SKM-1 (cell line): Measurements from ENCODE around the gene SDR42E2.
"Not testable (repeated sequence)": the region's sequence is repeated elsewhere in the genome, so short reads cannot be mapped to it uniquely, and the experiment has no call there.

ENCODE experiments used
- DNase-seq: peaks from one replicate; lab custom pipeline; 2025; ENCODE audit not compliant: unreplicated experiment; lab: John Stamatoyannopoulos, UW

SDR42E2 gene

DNA sequence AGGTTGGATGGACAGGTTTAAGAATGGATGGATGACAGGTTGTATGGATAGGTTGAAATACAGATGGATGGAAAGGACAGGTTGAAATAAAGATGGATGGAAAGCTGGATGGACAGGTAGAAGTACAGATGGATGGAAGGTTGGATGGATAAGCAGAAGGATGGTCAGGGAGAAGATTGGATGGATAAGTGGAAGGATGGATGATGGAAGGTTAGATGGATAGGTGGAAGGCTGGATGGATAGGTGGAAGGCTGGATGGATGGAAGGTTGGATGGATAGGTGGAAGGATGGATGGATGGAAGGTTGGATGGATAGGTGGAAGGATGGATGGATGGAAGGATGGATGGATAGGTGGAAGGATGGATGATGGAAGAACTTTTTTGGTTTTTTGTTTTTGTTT lies 905 bp upstream of the SDR42E2 start:
- DNase-seq, result no peak

DNA sequence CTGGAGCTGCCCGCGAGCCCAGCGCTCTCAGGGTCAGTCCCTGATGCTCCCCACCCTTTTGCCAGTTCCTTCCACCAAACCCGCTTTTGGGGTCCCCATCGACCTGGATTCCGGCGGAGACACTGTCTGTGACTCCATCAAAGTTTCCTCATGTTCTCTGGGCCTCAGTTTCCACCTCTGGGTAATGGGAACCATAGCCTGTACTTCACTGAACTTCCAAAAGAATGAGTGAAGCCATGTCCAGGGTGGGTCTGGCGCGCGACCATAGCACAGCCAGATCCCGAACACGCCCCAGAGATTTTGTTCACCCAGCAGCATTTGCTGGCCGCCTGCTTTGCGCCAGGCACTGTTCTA lies 327 bp downstream of the SDR42E2 start:
- DNase-seq, result no peak

DNA sequence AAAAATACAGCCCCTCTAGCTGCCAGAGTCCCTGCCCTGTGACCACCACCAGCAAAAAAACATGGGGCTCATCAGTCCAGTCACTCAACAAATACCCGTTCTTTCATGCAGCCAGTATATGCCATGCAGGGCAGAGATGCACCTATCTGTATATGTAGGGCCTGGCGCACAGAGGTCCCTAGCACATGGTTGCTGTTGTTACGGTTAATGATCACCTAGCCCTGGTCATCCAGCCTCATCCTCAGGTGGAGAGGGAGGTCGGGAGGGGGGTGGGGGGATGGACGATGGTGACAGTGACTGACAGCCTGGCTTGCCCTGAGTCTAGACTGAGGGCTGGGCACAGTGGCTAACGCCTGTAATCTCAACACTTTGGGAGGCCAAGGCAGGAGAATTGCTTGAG lies 1.5 kb downstream of the SDR42E2 start:
- DNase-seq, result no peak

DNA sequence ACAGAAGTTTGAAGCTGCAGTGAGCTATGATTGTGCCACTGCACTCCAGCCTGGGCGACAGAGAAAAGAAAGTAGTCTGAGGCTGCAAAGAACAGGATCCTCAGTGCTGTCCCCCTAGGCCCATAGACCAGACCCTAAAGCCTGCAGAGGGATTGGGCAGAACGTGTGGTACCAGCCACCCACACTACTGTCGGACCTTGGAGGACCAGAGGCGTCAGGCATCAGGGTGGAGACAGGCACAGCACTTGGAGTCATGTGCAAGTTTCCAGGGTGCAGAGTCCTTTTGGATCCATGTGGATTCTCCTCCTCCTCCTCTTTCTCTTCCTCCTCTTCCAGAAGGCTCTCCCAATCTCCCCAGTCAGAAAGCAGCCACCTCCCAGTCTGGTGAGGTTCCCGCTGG lies 2.2 kb downstream of the SDR42E2 start:
- DNase-seq, result no peak

DNA sequence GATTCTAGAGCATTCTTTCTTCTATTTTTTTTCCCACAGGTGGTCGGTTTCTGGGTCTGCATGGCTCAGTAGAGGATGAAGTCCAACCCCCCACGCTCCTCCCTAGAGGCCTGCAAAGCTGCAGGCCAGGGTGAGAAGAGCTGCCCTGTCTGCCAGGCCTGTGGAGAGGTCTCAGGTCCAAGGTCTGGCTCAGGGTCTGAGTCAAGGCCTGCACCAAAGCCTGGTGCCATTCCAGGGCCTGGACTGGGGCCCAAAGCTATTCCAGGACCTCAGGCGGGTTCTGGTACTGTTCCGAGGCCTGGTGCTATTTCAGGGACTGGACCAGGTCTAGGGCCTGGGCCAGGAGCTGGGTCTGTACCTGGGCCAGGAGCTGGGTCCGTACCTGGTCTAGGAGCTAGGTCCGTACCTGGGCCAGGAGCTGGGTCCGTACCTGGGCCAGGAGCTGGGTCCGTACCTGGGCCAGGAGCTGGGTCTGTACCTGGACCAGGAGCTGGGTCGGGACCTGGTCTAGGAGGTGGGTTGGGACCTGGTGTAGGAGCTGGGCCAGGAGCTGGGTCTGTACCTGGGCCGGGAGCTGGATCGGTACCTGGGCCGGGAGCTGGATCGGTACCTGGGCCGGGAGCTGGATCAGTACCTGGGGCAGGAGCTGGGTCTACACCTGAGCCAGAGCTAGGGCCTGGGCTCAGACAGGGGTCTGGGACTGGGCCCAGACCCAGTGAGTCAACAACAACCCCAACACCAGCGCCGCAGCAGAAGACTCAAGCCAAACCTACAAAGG lies 3.4 kb downstream of the SDR42E2 start:
- DNase-seq, result no peak

DNA sequence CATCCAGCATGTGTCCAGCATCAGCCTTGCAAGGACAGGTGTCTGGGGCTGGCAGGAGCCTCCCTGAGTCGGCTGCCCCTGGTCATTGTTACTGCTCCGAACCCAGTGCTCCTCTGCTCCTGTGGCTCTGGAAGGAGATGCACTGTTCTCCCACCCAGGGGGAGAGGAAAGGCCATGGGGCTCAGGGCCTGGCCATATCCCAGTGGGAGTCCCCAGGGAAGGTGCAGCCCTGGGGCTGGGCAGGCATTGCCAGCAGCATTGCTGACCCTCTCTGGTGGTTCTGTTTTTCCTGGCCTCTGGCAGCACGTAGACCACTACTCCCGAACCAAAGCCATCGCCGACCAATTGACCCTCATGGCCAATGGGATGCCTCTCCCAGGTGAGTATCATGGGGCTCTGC lies 9.6 kb downstream of the SDR42E2 start:
- no peak for DNase-seq

DNA sequence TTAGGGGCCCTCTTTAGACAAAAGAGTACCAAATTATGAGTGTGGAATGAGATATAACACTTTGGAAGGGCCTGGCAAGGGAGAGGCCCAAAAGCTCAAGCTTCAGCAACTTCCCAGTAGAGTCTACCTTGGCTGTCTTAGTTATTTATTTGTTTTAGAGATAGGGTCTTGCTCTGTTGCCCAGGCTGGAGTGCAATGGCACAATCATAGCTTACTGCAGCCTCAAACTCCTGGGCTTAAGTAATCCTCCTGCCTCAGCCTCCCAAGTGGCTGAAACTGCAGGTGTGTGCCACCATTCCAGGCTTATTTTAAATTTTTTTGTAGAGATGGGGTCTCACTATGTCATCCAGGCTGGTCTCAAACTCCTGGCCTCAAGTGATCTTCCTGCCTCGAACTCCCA lies 10.3 kb downstream of the SDR42E2 start:
- not testable (repeated sequence) for DNase-seq

DNA sequence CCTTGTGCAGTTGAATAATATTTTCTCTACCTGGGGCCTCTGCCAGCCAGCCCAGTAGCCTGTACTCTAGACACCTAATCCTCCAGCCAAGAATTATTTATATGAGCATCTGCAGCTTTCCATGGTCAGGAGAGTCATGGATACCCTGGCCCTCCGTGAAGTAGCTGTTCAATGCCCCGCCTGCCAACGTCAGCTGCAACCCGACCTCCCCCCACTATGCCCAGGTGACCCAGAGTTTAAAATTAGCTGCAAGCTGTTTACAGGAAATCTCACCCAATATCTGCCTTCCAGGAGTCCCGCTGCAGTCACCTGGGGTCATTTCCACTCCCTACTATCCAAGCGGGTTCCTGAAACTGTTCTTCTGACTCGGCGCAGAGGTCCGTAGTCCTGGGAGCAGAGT lies 12.3 kb downstream of the SDR42E2 start:
- no peak for DNase-seq

DNA sequence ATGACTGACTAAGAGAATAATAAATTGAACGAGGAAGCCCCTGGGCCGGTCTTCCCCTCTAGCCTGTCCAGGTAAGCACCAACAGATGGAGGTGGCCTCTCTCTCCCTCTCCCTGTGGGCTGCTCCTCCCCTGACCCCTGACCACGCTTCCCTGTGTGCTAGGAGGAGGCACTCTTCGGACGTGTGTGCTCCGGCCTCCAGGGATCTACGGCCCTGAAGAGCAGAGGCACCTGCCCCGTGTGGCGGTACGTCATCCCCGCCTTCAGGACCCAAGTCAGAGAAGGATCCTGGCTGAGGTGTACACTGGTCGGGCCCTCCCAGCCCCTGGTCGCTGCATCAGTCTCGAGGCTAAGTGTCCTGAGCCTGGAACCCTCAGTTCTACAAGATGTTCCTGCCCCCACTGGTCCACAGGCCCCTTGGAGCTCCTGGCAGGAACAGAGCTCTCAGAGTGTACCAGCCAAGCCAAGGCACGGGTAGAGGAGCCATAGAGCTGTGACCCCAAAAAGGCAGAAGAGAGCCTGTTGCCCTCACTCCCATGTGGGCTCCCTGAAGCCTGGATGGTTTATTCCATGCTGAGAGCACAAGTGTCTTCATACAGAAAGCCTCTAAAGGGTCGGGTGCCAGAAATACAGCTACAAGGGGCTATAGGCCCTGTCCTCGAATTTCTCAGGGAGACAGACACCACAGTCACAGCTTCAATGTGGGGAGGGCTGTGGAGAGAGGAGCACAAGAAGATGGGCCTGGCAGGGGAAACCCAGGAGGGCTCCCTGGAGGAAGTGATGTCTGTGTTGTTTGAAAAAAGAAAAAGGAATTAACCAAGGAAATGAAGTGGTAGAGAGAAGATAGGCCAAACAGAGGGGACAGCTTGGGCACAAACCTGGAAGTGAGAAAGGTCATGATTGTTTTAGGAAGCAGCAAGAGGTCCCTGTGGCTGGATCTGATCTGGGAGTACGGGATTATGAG lies 15.9 kb downstream of the SDR42E2 start:
- DNase-seq, result no peak

DNA sequence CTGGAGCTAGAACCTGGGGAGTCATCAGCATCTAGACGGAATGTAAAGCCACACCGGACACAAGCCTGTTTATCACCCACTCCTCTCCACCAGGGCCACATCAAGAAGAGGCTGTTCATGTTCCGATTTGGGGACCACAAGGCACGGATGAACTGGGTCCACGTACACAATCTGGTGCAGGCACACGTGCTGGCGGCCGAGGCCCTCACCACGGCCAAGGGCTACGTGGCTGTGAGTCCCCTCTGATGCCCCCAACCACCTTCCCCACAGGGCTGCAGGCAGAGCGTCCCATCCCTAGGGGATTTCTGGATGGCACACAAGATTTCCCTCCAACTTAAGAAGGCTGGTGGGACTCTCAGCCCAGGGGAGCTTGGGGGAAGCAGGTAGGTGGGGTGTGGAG lies 19.1 kb downstream of the SDR42E2 start:
- DNase-seq, result no peak

DNA sequence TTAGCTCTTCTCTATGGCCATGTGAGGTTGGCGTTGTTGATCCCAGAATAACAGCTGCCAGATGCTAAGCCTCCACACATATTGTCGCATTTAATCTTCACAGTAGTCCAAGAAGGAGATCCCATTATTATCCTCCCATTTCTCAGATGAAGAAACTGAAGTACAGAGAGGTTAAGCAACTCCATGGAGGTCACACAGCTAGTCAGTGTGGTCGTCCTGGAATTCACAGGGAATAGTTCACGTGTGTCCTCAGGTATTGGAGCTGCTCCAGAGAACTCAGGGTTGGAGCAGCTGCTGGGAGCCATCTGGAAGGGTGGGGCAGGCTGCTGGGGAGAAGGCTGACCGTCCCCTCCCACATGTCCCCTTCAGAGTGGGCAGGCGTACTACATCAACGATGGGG lies 19.5 kb downstream of the SDR42E2 start:
- DNase-seq, result no peak

DNA sequence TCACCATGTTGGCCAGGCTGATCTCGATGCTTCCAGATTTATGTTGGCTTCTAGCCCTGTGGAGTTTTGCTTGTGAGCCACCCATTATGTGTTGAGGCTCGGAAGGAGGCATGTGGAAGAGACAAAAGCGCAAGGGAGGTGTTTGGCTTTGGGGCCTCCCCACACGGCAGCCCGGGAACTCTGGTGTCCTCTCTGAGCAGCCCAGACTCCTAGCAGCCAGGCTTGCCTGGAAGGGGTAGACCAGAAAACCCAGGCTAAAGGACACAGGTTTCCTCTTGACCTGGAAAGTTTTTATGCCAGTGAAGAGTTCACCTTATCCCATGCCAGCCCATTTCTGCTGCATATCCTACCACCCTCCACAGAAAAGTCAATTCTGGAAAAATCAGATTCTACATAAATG lies 21.0 kb downstream of the SDR42E2 start:
- DNase-seq, result no peak

DNA sequence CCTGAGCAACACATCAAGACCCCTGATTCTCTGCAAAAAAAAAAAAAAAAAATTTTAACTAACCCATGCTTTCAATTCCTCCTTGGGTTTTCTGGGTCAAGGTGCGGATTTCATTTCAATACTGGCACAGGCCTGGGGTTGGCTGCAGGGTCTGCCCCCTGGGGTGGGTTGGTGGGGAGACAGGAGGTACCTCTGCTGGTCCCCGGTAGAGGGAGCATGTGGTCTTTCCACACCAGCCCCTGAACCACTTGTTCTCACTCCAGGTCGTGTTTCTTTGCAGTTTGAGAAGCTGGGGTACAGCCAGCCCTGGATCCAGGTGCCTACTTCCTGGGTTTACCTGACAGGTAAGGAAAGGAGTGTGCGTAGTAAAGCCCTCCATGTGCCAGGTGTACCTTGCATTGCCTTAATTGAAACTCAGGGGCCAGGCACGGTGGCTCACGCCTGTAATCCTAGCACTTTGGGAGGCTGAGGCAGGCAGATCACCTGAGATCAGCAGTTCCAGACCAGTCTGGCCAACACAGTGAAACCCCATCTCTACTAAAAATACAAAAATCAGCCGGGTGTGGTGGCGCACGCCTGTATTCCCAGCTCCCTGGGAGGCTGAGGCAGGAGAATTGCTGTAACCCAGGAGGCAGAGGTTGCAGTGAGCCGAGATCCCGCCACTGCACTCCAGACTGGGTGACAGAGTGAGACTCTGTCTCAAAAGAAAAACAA lies 21.8 kb downstream of the SDR42E2 start:
- DNase-seq, result no peak

DNA sequence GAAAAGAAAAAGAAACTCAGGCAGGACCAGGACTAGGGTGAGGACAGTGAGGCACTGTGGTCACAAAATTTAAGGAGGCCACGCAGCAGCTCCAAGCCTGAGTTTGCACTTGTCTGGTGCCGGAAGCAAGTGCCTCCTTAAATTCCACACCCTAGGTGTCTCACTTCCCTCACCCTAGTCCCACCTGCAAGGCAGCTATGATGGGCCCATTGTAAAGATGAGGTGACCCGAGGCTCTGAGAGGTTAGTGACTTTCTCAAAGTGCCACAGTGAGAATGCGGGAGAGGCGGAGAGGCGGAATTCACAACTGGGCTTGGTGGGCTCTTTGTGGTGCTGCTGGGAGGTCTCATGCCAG lies 22.3 kb downstream of the SDR42E2 start:
- no peak for DNase-seq

DNA sequence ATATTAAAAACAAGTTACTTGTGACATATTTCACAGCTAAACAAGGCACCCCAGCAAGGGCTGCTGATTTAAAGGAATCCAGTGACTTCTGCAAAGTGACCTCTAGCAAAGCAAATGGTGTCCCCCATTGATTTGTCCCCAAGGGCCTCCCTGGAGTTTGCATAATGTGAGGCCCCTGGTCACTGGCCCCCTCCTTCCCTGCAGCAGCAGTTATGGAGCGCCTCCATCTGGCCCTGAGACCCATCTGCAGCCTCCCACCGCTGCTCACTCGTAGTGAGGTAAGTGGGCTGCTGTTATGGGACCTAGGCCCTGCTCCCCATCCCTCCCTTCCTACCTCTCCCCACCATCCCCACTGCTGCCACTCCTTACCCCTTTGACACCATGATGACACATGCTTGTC lies 24.2 kb downstream of the SDR42E2 start:
- no peak for DNase-seq

DNA sequence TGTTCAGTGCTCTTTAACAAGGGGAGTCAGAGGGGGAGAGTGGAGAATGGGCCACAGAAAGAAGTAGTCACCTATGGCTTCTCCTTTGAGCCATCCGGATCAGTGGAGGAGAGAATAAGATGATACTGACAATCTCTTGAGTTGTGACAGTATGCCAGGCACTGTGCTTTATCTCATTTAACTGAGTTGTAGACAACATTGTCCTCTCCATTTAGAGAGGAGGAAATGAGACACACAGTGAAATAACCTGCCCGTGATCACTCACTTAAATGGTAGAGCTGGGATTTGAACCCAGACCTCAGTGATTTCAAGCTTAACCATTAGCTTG lies 25.9 kb downstream of the SDR42E2 start:
- DNase-seq, result no peak

DNA sequence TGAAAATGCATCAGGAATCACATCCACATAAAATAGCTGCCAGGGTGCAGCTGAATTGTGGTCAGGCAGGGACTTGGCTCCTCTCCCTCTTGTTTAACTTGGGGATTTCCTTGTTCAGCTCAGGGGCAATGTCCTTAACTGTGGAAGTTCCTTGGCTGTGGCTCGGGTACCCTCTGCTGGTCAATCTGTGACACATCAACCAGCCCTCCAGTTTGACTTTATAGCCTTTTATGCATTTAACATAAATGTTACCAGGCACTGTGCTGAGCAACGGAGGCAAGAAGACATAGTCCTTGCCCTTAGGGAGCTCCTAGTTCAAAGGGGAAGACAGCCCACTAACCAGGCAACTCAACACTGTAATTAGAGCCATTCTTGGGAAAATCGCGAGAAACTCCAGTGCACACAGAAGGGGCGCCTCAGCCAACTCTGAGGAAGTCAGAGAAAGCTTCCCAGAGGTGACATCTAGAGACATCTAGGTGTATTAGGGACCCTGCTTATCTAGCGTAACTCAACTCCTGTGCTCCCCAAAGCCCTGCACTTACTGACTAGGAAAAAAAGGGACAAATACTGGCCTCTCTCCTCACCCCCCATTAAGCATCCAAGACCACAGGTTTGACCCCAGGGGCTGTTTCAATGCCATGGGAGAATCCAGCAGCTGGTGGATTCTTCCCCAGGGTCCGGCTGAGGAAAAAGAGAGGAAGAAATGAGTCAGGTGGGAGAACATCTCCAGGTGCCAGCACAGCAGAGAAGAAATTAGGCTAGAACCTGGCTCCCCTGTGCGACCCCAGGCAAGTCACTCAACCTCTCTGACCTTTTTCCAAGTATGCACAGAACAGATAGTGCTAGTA lies 26.5 kb downstream of the SDR42E2 start:
- DNase-seq, result peak; percentile 38

DNA sequence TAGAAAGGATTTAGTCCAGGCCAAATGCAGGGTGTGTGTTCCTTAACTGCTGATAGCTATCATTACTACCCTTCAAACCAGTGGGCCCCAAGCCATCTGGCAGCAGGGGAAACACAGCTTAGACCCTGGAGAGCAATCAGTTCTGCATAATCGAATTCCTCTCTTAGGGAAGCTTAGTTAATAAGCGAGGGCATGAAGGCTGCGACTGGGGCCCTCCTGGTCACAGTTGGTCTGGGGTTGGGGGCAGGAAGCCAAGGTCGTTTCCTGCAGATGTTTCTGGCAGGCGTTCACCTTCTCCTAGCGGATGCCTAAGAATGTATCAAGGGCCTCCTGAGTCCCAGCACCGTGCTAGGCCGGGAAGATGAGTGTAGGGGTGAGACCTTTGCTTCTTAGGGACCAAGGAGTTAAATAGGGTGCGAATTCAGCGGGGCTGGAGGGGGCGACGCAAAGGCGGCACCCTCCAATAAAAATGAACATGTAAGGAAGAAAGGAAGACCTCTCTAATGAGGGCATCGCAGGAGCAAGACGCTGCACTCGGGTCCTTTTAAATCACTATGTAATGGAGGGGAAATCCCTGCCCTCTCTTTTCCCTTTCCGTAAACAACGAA lies 27.3 kb downstream of the SDR42E2 start:
- no peak for DNase-seq

DNA sequence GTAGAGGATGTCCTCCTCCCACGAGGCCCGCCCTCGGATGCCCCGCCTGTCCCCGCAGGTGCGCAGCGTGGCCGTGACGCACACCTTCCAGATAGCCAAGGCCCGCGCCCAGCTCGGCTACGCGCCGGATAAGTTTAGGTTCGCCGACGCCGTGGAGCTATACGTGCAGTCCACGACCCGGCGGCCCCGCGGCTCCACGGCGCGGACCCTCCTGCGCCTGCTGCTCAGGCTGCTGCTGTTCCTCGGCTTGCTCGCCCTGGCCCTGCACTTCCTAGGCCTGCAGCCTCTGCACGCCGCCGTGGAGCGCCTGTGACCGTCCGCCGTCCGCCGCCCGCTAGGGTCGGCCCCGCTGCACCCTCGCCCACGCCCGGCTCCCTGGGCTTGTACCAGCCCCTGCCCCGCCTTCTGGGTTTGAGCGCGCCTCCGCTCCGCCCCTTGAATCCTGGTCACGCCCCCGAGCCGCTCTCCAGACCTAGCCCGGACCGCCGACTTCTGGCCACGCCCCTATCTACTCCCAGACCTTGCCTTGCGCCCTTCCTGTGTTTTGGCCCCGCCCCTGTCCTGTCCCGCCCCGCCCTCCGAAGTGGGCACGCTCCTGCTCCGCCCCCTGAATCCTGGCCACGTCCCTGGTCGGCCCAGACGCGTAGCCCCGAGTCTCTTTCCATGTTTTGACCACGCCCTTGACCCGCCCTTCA lies 27.9 kb downstream of the SDR42E2 start:
- peak; percentile 99 for DNase-seq
